HG02885 (cell line): ENCODE data around the gene EXOC1.
A peak's percentile ranks its signal among the peaks of the same experiment; 100 is the strongest.
"Not testable (repeated sequence)": the region's sequence is repeated elsewhere in the genome, so short reads cannot be mapped to it uniquely, and the experiment has no call there.

Experiments
- ATAC-seq: cut with Tn5 transposase; IDR thresholded peaks from one replicate; pipeline ENCODE4 v1.9.1; 2021; ENCODE audit warnings: mild to moderate bottlenecking; ENCODE audit not compliant: unreplicated experiment, poor library complexity

Gene EXOC1

DNA sequence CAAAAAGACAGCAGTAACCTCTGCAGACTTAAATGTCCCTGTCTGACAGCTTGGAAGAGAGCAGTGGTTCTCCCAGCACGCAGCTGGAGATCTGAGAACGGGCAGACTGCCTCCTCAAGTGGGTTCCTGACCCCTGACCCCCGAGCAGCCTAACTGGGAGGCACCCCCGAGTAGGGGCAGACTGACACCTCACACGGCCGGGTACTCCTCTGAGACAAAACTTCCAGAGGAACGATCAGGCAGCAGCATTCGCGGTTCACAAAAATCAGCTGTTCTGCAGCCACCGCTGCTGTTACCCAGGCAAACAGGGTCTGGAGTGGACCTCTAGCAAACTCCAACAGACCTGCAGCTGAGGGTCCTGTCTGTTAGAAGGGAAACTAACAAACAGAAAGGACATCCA is 11.1 kb upstream of the EXOC1 start:
- not testable (repeated sequence) for ATAC-seq

DNA sequence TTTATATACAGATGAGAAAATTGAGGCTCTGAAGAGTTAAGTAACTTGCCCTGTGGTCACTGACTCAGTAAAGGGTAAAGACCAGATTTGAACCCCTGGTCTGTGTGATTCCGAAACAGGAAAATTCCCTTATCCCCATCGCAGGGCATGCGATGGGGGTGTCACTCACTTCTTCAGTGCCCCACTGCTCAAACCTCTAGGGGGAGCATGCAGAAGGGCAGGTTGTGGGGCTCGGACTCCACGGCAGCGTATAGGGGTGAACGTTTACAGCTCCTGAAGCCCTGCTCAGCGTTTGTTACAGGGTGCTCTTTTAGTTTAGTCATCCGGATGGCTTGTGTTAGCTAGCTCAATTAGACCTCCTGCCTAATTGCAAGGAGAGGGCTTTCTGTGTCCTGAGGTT is 3.7 kb upstream of the EXOC1 start:
- ATAC-seq = no peak

DNA sequence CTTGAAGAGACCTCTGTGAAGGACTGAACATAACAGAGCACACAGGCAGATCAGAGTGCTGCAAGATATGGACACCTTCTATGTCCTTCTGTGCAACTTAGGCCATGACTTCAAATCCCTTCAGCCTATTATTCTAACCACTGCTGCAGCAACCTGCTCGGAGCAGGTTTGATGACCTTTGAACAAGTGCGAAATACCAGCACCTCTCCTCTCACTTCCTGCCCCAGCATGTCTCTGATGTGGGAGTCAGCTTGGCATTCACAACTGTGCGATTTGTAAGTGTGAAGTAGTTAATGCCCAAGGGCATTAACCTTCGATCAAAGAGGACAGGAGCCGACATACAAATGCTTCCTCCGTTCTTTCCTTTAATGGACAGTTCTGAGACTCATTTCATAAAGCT is 1.6 kb upstream of the EXOC1 start:
- ATAC-seq = no peak

DNA sequence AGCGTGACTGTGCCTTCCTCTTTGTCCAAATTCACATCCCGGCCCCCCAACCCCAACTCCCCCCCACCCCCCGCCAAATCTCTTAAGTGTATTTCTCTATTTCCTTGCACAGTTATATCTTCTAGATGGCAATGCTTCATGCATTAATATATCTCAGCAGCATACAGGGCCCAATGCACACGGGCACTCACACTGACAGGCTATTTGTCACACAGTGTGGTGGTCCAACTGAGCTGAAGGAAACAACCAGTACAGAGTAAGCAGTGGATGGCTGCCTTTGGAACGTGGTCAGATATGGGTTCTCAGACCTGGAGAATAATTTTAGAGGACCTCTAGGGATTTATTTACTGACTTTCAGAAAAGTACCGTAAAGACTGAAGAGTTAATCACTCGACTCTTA is 681 bp downstream of the EXOC1 start:
- no peak for ATAC-seq

DNA sequence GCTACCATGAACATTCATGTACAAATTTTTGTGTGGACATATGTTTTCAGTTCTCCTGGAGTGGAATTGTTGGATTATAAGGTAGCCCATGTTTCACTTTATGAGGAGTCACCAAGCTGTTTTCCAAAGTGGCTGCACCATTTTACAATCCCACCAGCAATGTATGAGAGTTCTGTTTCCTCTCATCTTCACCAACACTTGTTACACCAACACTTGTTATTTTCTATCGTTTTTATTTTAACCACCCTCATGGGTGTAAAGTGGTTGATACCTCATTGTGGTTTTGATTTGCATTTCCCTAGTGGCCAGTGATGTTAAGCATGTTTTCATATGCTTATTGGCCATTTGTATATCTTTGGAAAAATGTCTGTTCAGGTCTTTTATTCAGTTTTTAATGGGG is 4.1 kb downstream of the EXOC1 start:
- no peak for ATAC-seq

DNA sequence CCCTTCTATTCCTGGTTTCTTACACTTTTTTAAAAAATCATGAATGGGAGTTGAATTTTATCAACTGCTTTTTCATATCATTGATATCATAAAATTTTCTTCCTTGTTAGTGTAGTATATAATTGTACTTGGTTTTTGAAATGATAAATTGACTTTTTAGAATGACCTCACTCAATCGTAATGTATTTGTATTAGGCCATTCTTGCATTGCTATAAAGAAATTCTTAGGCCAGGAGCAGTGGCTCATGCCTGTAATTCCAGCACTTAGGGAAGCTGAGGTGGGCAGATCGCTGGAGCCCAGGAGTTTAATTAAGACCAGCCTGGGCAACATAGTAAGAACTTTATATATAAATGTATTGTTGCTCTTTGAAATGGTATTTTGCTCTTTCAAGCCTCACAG is 6.3 kb downstream of the EXOC1 start:
- ATAC-seq = no peak

DNA sequence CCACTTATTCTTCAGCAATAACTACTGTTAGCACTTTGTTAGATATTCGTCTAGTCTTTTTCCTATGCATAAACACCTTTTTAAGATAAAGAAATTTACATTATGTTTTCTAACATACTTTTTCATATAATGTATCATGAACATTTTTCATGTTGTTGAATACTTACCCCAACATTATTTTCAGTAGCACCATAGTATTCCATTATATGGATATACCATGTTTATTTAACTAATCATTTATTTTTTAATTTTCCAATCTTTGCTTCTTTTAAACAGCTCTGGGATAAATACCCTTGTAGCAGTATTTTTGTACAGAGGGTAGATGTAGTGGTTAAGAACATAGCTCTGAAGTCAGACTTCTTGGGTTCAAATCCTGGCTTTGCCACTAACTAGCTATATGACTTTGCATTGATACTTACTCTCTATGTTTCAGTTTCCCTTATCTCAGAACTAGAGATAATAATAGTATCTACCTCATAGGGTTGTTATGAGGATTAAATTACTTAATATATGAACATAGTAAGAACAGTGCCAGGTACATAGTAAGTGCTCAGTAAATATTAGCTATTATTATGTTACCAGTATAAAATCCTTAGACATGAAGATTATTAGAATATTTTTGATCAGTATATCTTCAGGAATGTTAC is 11.3 kb downstream of the EXOC1 start:
- no peak for ATAC-seq

DNA sequence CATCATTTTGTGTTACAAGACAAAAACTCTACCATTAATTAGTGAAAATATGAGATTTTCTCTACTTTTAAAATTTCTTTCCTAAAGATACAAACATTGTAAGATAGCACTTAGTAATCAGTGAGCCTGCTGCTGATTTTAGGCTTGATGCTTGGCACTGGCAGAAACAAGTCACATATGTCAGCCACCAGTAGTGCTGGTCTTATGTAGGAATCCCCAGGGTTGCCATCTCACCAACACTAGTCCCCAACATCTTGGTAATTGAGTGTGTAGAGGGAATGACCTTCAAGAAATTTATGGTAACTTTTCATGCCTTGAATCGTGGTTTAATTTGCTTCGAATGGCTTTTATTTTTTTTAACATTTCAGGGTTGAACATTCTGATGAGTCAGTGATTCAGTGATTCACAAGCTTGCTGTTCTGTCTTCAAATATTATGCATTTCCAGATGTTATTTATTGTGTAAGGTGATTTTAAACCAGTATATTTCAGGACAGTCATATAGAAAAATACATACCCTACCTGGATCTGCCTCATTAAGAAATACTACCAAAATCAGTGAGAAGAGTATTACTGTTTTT is 11.9 kb downstream of the EXOC1 start:
- no peak for ATAC-seq

DNA sequence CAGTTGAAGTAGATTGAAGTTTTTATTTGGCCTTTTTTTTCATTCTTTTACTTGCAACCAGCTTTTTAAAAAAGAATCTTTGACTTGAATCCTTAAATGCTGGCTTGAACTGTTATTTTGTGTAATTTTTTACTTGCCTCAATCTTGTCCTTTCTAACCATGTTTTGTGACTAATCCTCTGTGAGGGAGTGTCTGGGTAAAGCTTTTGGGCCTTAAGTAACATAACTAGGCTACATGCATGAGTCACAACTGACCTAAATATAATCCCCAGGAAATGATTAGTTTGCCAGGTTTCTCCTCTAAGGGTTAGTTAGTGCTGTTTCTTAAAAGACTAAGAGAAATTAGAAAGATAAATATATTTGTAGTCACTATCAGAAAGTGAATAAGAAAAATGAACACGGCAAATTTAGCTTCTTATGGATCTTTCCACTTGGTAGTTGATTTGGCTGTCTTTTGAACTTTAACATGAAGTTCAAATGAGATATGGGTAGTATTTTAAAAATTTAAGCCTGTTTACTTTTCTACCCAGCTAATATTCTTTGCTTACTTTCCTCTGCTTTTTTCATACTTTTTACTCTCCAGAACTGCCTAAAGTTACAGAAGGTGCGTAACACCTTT is 13.0 kb downstream of the EXOC1 start:
- ATAC-seq = peak; percentile 92

DNA sequence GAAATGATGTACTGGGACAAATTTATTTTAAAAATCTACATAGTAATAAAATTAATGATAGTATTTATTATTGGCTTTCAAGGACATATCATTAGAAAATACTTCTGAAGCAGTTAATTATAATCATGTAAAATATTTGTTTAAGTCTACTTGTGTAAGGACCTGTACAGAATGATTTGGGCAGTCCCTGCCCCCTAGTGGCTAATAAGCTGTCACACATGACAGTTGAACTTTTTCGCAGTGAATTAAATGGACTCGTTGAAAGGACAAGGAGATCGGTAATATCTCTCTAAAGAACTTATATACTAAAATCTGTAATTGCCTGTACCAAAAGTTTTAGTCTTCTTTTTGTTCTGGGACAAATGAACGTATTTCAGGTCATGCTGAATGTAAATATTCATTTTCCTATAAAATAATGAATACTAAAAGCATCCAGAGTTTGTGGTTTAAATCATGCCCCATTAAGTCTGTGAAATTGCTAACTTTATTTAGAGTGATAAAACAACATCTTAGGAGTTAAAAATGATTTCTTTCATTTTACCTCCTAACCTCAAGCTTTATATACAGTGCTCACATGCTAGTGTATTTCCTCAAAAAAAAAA is 13.6 kb downstream of the EXOC1 start:
- peak; percentile 87 for ATAC-seq

DNA sequence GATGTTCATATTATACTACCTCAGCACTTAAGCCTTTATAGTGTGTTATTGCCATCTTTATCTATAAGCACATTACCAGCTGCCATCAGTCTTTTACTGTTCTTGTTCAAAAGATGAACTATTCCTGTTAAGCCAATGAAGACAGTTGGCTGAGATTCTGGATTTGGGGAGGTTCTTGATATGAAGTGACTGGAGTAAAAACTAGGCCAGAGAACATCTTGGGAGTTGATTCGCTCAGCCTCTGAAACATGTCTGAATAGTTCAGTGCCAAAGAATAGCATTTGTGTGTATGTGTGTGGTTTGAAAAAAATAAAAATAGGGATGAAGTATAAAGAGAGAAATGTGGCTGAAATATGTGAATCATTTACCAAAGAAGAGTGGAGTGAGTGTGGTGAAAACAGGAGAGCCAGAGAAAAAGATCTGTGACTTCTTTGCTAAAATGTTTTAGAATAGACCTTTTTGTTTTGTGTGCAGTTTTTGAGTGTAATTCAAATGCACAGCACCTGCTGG is 15.2 kb downstream of the EXOC1 start:
- ATAC-seq = no peak

DNA sequence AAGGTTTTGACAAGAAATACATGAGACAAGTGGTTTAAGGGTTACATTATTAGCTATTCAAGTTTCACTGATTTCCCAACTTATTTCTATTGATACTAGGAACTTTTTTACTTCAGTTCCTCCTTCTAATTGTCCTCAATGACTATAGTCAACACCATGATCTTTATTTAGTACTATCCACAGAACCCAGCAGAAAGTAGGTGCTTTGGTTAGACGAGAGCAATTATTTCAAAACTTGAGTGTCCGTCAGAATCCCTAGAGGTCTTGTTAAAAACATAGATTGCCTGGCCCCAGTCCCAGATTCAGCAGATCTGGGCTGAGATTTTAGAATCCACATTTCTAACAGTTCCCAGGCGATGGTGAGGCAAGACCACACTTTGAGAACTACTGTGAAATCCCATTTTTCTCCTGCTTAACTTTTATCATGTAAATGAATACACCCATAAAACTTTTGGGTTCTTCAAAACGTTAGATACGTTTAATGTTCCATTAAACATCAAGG is 17.9 kb downstream of the EXOC1 start:
- ATAC-seq = no peak

DNA sequence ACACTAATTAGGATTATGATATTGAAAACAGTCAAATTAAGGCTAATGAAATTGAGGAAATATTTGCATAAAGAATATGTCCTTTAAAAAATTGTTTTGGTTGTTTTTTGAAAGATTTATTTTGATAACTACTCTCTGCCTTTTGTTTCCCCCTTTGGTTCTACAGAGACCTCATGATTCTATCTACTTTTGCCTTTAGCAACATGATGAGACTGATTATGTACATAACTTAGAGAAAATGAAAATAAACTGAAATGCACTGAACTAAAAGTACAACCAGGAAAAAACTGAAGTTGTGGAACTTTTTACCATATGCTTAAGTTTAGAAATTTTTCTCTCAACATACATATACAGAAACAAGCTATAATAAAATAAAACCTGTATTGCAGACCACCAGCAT is 21.4 kb downstream of the EXOC1 start:
- ATAC-seq = no peak

DNA sequence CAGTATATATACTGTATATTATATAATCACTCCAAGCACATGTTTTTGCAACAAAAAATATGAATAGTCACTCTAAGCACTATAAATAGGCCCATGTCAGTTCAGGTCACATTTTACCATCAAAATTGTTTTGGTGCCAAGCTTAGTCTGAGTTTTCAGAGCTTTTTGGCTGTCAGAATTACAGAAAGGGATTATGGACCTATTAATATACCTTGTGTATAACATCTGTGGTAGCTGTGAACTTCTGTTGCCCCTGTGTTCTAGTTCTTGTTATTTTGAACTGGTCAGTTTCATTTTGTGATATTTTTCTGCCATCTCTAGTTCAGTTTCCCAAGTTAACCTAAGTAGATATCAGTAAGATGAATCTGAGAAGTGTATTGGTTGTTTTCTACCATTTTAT is 22.9 kb downstream of the EXOC1 start:
- no peak for ATAC-seq

DNA sequence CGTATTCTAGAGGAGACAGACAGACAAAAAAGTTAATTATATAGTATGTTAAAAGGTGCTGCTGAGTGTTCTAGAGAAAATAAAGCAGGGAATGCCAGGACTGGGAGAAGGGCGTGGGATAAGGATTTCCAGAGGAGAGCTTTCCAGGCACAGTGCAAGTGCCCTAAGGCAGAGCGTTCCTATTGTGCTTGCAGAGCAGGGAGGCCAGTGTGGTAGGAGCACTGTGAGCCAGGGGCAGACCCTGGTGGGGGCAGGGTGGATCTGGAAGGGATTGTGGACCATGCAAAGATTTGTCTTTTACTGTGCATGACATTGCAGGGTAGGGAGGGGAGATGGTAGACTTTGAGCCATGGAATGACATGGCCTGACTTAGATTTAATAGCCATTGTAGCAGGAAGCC is 25.8 kb downstream of the EXOC1 start:
- ATAC-seq = no peak

DNA sequence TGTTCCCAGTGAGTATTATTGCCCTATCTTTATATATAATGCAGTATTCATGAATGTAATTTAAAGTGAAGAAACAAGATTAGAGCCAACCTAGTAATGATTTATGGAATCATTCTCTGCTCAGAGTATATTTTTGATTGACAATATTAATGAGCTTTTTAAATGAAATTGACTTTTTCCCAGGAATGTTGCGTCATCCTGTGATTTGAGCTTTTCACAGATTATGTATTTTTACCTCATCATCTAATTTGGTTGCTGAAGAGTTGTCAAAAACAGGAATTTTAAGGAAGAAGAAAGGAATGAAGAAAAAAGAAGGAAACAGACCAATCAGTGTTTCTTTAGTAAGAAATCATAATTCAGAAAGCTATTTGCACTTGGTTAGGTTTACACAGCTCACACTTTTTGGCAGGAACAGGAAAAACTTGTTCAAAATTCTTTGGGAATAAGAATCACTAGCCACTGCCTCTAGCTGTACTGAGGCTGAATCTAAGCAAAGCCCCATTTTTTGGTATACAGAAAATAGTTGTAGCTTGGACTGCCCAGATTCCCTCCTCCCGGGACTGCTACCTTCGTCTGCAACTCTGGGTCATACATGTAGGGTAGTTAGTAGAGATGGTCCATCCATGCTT is 27.3 kb downstream of the EXOC1 start:
- no peak for ATAC-seq

DNA sequence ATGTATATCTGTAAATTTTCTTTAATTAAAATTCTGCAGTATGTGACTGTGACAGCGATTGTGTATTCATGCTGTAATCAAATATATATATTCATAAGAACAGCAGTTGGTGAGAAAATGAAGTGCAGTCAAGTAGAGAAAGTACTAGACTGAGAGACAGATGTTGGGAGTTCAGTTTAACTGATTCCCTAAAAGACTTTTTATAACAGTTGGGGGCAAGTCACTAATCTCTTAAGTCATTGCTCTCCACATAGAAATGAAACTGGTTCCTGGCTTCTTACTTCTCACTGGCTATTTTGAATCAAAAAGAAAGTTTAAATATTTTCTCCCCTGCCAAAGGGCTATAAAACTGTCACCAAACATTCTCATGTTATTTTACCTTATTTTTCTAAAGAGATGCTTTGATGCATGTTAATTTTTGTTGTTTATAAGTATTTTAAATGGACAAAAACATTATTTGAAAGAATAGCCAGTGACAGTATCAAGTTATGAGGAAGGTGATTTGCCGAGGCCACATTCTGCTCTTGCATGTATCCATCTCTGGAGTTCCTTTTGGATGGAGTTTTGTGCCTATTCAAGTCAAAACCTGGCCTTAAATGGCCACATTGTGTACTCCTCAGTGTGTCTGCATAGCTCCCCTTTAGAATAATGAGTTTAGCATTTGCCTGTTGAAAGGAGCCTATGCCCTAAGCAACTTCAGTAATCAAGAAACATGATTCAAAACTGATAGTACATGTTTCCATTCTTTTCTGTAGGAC is 30.8 kb downstream of the EXOC1 start:
- no peak for ATAC-seq

DNA sequence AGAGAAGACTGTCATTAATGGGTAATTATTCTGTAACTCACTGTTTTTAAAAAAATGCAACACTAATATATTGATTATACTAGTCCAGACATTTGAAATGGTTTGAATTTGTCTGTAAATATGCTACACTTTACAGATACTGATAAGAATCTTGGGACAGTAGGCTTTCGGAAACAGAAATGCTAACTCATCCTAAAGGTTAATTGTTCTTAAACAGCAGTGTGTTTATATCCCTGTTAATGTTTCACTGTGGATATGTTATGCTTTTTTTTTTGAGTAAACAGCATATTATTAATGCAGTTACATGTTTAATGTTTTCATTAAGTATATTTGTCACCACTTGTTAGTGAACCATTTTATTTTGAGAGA is 31.4 kb downstream of the EXOC1 start:
- ATAC-seq = no peak

DNA sequence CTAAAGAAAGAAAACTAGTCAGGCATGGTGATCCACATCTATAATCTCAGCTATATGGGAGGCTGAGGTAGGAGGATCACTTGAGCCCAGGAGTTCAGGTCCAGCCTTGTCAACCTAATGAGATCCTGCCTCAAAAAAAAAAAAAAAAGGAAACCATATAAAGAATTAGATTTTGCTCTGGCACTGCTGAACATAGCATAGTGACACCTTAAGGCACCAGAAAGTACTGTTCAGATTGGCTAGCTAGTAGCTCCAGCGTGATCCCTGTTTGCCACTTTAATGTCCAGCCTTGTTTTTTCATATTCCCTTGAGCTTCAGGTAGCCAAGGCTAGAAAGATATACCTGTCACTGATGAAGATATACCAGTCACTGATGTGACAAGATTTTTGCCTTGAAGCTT is 34.1 kb downstream of the EXOC1 start:
- no peak for ATAC-seq

DNA sequence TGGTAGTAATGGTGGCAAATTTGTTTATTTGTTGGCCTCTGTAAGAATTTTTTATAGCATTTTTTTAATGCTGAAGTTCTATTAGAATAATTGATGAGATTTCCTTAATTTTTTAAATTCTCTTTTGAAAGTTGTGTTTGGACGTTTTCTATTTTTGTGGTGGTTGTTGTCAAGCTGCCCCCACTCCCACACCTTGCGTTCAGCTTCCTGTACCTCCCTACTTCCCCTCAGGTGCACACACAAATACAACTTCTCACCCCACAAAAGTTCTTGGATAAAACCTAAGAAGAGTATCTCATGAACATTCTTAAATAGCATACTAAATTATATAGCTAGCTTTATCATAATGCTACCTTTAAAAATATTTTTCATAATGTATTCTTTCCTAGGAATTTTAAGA is 38.7 kb downstream of the EXOC1 start:
- ATAC-seq = no peak
